SKM-1 (cell line): ENCODE data around the gene EPB41L3.
"Not testable (repeated sequence)": the region's sequence is repeated elsewhere in the genome, so short reads cannot be mapped to it uniquely, and the experiment has no call there.

ENCODE experiments used
- DNase-seq: peaks from one replicate; lab custom pipeline; 2025; ENCODE audit not compliant: unreplicated experiment; lab: John Stamatoyannopoulos, UW

EPB41L3 gene

GRCh38 chr18:5500158-5500939 lies 43.4 kb downstream of the EPB41L3 start:
- DNase-seq, result no peak

GRCh38 chr18:5498452-5498851 lies 45.3 kb downstream of the EPB41L3 start:
- no peak for DNase-seq

- no peak for DNase-seq
Measured at GRCh38 chr18:5496305-5496704, 47.5 kb downstream of the EPB41L3 start.

GRCh38 chr18:5490753-5491480 lies 52.9 kb downstream of the EPB41L3 start:
- DNase-seq, result no peak

- DNase-seq, result no peak
Measured at GRCh38 chr18:5488844-5489243, 55.0 kb downstream of the EPB41L3 start.

- not testable (repeated sequence) for DNase-seq
Measured at GRCh38 chr18:5488044-5488443, 55.8 kb downstream of the EPB41L3 start.

- no peak for DNase-seq
Measured at GRCh38 chr18:5484526-5484925, 59.3 kb downstream of the EPB41L3 start.

- no peak for DNase-seq
Measured at GRCh38 chr18:5481621-5482020, 62.2 kb downstream of the EPB41L3 start.

GRCh38 chr18:5478261-5478660 lies 65.5 kb downstream of the EPB41L3 start:
- no peak for DNase-seq

GRCh38 chr18:5476961-5477800 lies 66.6 kb downstream of the EPB41L3 start:
- DNase-seq, result no peak

GRCh38 chr18:5475267-5475666 lies 68.5 kb downstream of the EPB41L3 start:
- DNase-seq, result peak; percentile 92

- DNase-seq, result no peak
Measured at GRCh38 chr18:5469340-5469739, 74.5 kb downstream of the EPB41L3 start.

GRCh38 chr18:5468394-5468793 lies 75.4 kb downstream of the EPB41L3 start:
- no peak for DNase-seq

- no peak for DNase-seq
Measured at GRCh38 chr18:5467671-5468070, 76.1 kb downstream of the EPB41L3 start.

GRCh38 chr18:5466256-5466655 lies 77.5 kb downstream of the EPB41L3 start:
- peak; percentile 81 for DNase-seq

- DNase-seq, result peak; percentile 62
Measured at GRCh38 chr18:5464251-5464650, 79.5 kb downstream of the EPB41L3 start.

GRCh38 chr18:5463831-5464230 lies 80.0 kb downstream of the EPB41L3 start:
- DNase-seq, result no peak

- peak; percentile 37 for DNase-seq
Measured at GRCh38 chr18:5463390-5463789, 80.4 kb downstream of the EPB41L3 start.

- peak; percentile 93 for DNase-seq
Measured at GRCh38 chr18:5462227-5462626, 81.6 kb downstream of the EPB41L3 start.

- no peak for DNase-seq
Measured at GRCh38 chr18:5461041-5461440, 82.8 kb downstream of the EPB41L3 start.

GRCh38 chr18:5457462-5457957 lies 86.3 kb downstream of the EPB41L3 start:
- DNase-seq, result no peak
